Subcutaneous abdominal adipose tissue (tissue), 5 donors: ENCODE results near the gene CTSE.
A peak's percentile ranks its signal among the peaks of the same experiment; 100 is the strongest.

Experiments
- H3K27ac ChIP-seq: one replicate; pipeline ENCODE4 v1.7.0; 2013; ENCODE audit warnings: low read depth, mild to moderate bottlenecking, inconsistent platforms, low read length, moderate library complexity
- H3K27me3 ChIP-seq, 5 donors: one replicate each; pipeline ENCODE4 v1.7.0; 2013; ENCODE audit warnings: low read length in 5 of 5, inconsistent platforms in 1 of 5; ENCODE audit not compliant: control insufficient read depth in 5 of 5, insufficient read depth in 4 of 5
- H3K36me3 ChIP-seq, 5 donors: one replicate each; pipeline ENCODE4 v1.7.0; 2013; ENCODE audit warnings: low read length in 5 of 5; ENCODE audit not compliant: control insufficient read depth in 5 of 5, insufficient read depth in 5 of 5
- H3K4me1 ChIP-seq, 5 donors: one replicate each; pipeline ENCODE4 v1.7.0; 2013; ENCODE audit warnings: low read length in 5 of 5, mild to moderate bottlenecking in 3 of 5, moderate library complexity in 1 of 5; ENCODE audit not compliant: control insufficient read depth in 5 of 5, insufficient read depth in 5 of 5
- H3K4me3 ChIP-seq, 5 donors: one replicate each; pipeline ENCODE4 v1.7.0; 2013; ENCODE audit warnings: low read length in 5 of 5, low read depth in 1 of 5
- H3K9ac ChIP-seq, 5 donors: one replicate each; pipeline ENCODE4 v1.7.0; 2013; ENCODE audit warnings: low read length in 5 of 5, mild to moderate bottlenecking in 4 of 5, moderate library complexity in 3 of 5
- H3K9me3 ChIP-seq, 5 donors: one replicate each; pipeline ENCODE4 v1.7.0; 2013; ENCODE audit warnings: low read length in 5 of 5; ENCODE audit not compliant: control insufficient read depth in 5 of 5
- donor health status: healthy.
- donor health status: healthy.
- donor health status: healthy.
- donor health status: healthy.
- donor health status: healthy.

CTSE gene

DNA sequence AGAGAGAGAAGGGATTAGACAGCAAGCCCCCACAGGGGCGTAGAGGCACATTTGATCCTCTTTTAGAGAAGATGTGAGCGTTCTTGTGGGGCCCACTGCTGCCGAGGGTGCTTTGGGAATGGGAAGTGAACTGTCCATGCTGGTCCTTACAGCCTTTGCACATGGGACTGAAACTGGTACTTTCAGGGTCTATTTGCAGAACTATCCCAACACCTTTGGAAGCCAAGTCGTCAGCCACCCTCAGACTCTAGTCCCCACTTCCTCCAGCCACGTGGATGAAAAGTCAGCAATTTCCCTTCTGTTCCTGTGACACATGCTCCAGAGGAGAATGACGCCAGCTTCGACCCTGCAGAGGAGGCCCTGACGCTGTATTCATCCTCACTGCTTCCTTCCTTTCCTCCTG is 17.9 kb downstream of the CTSE start:
- Histone ChIP-seq H3K9ac (no peak overlapping the region), H3K36me3 (no peaks in the 10 kb centered on the region), H3K4me1 (peaks cover 4 to 48% (median 34%) of the 10 kb centered on the region in 5 donors), H3K9me3 (no peaks in the 10 kb centered on the region), H3K27ac (no peak overlapping the region), H3K27me3 (no peaks in the 10 kb centered on the region), H3K4me3 (no peak overlapping the region)

DNA sequence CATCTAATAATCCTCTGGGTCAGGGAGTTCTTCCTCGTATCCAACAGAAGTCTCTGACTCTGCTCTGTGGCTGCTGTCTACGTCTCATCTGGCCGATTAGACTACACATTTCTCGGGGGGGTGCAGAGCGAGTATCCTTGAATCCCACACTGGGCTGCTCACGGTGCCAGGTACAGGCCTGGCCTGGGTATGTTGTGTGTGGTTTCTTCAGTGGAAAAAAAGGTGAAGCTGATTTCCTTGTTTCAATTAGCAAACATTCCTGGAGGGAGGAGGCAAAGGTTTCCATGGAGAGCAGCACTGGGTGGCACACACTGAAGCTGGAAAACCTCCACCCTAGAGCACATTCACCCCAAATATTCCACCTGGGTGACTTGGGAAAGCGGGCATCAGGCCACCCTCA is 18.5 kb downstream of the CTSE start:
- Histone ChIP-seq H3K36me3 (no peaks in the 10 kb centered on the region), H3K27ac (no peak overlapping the region), H3K4me1 (peaks cover 4 to 53% (median 38%) of the 10 kb centered on the region in 5 donors), H3K27me3 (no peaks in the 10 kb centered on the region), H3K9me3 (no peaks in the 10 kb centered on the region), H3K9ac (no peak overlapping the region), H3K4me3 (no peak overlapping the region)

- no peaks in the 10 kb centered on the region for H3K9me3 ChIP-seq
- no peak overlapping the region for H3K9ac ChIP-seq
- H3K27ac ChIP-seq: no peak overlapping the region
- H3K4me1 ChIP-seq: peaks cover 4 to 53% (median 38%) of the 10 kb centered on the region in 5 donors
- H3K36me3 ChIP-seq: no peaks in the 10 kb centered on the region
- H3K27me3 ChIP-seq: no peaks in the 10 kb centered on the region
- no peak overlapping the region for H3K4me3 ChIP-seq
These were observed 18.9 kb downstream of the CTSE start for GRCh38 chr1:206004826-206005225.

- Histone ChIP-seq H3K4me3 (no peak overlapping the region), H3K9ac (peak overlapping the region in 1 of 5 donors; percentile 77), H3K27ac (peak overlapping the region; percentile 82), H3K4me1 (peaks cover 4 to 53% (median 40%) of the 10 kb centered on the region in 5 donors), H3K27me3 (no peaks in the 10 kb centered on the region), H3K36me3 (no peaks in the 10 kb centered on the region), H3K9me3 (no peaks in the 10 kb centered on the region)
These were observed 19.6 kb downstream of the CTSE start for GRCh38 chr1:206003854-206004800.

- Histone ChIP-seq H3K27me3 (no peaks in the 10 kb centered on the region), H3K4me3 (peak within 1 kb of the TSS; percentile 64 to 76 (median 70)), H3K27ac (peak within 1 kb of the TSS; percentile 82), H3K9me3 (no peaks in the 10 kb centered on the region), H3K36me3 (no peaks in the 10 kb centered on the region), H3K4me1 (peaks cover 8 to 63% (median 48%) of the 10 kb centered on the region in 5 donors), H3K9ac (peak within 1 kb of the TSS; percentile 56 to 83 (median 76))
These were observed 20.6 kb downstream of the CTSE start, which contains the start of gene RAB7B for GRCh38 chr1:206002871-206003801. TSS of gene RAB7B (minus strand) at chr1:206003395. CDS start at chr1:205994135, 9,260 bp downstream.

DNA sequence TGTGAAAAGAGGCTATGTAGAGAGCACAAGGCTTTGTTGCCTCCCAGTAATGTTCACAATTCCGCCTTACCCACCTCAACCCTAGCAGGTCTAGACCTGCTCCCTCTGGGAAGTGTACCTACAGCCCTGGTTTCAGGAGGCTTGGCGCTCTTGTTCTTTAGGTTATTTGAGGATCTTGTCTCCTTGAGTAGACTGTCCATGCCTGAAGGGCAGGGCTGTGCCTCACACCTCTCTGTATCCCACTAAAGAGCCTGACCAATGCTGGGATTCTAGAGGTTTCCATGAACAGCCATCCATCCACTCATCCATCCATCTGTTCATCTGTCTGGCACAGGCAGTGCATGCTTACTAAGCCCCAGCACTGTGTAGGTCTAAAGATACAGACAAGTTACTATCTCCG is 21.5 kb downstream of the CTSE start:
- Histone ChIP-seq H3K4me1 (peaks cover 8 to 69% (median 55%) of the 10 kb centered on the region in 5 donors), H3K27ac (peak overlapping the region; percentile 82), H3K36me3 (no peaks in the 10 kb centered on the region), H3K9me3 (no peaks in the 10 kb centered on the region), H3K27me3 (no peaks in the 10 kb centered on the region), H3K4me3 (peak overlapping the region; percentile 64 to 76 (median 70)), H3K9ac (peak overlapping the region; percentile 22 to 77 (median 45))

DNA sequence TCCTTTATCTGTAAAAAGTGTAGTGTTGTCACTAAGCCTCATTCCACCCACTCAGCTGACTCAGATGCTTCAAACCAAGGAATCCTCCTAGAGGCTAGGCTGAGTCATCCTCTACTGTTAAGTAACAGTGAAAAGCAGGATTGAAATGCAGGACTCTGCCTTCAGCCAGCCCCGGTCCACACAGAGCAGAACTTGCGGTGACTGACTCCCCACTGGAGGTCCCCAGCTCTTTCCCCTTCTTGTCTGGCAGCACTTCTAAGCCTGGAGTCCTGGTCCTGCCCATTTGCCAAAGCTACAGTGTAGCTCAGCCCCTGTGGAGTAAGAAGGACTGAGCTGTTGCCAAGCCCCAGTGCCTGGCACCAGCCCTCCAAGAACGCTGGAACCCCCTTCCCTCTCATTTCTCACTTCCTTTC is 22.2 kb downstream of the CTSE start:
- H3K4me3 ChIP-seq: peak overlapping the region; percentile 64 to 76 (median 70)

GRCh38 chr1:206000641-206001339 is 22.9 kb downstream of the CTSE start:
- peaks cover 8 to 60% (median 55%) of the 10 kb centered on the region in 5 donors for H3K4me1 ChIP-seq
- H3K27me3 ChIP-seq: no peaks in the 10 kb centered on the region
- peak overlapping the region in 1 of 5 donors; percentile 68 for H3K9ac ChIP-seq
- H3K9me3 ChIP-seq: no peaks in the 10 kb centered on the region
- H3K4me3 ChIP-seq: no peak overlapping the region
- H3K27ac ChIP-seq: peak overlapping the region; percentile 82
- H3K36me3 ChIP-seq: peaks cover 0 to 2% (median 0%) of the 10 kb centered on the region in 5 donors

More for the DNA sequence above, 22.2 kb downstream of the CTSE start:
- Histone ChIP-seq H3K27me3 (no peaks in the 10 kb centered on the region), H3K27ac (peak overlapping the region; percentile 82), H3K4me1 (peaks cover 8 to 66% (median 55%) of the 10 kb centered on the region in 5 donors), H3K9me3 (no peaks in the 10 kb centered on the region), H3K9ac (peak overlapping the region; percentile 22 to 77 (median 45)), H3K36me3 (no peaks in the 10 kb centered on the region)

GRCh38 chr1:205998457-205999241 is 25.0 kb downstream of the CTSE start:
- Histone ChIP-seq H3K27me3 (no peaks in the 10 kb centered on the region), H3K9ac (peak overlapping the region in 2 of 5 donors; percentile 16 to 44), H3K4me3 (no peak overlapping the region), H3K36me3 (peaks cover 1 to 4% (median 2%) of the 10 kb centered on the region in 5 donors), H3K9me3 (no peaks in the 10 kb centered on the region), H3K27ac (peak overlapping the region; percentile 69), H3K4me1 (peaks cover 8 to 51% (median 47%) of the 10 kb centered on the region in 5 donors)
